Colonic mucosa (tissue), 4 donors: ENCODE data around the gene PAN3. TPM values are rescaled to one million over a fixed set of nuclear protein-coding genes. Genes with fewer than 3 reads are reported as not detected.

Source experiments
- DNase-seq: peaks from one replicate; pipeline ENCODE4 v3.0.0-alpha.2; 2020
- H3K27ac ChIP-seq: fragments of 200-600 bp; one replicate; pipeline ENCODE4 v1.8.0; 2021
- H3K27me3 ChIP-seq: fragments of 200-600 bp; one replicate; pipeline ENCODE4 v1.8.0; 2021
- H3K36me3 ChIP-seq: fragments of 200-600 bp; one replicate; pipeline ENCODE4 v1.8.0; 2021
- H3K4me1 ChIP-seq: fragments of 200-600 bp; one replicate; pipeline ENCODE4 v1.8.0; 2021; ENCODE audit warnings: mild to moderate bottlenecking
- H3K4me3 ChIP-seq: fragments of 200-600 bp; one replicate; pipeline ENCODE4 v1.8.0; 2021
- H3K9ac ChIP-seq, 2 donors: one replicate each; pipeline ENCODE4 v1.7.0; 2013; ENCODE audit warnings: control low read depth in 2 of 2, low read depth in 2 of 2, low read length in 2 of 2
- H3K9me3 ChIP-seq: fragments of 200-600 bp; one replicate; pipeline ENCODE4 v1.8.0; 2021
- CTCF ChIP-seq: fragments of 200-600 bp; IDR thresholded peaks from one replicate; pipeline ENCODE4 v1.8.0; 2022; ENCODE audit warnings: antibody characterized with exemption, mild to moderate bottlenecking
- intact Hi-C: fragments of 100-400 bp; cut with DNase I; formaldehyde crosslinking; loops from one replicate; pipeline ENCODE4 v1.14.1; 2022
- total RNA-seq, 2 donors: library from RNA; stranded (reverse); fragmentation: NEBNext Ultra II Directional in 1 of 2; extraction: Animal tissue kit (Norgen Biotek cat#: 25700) in 1 of 2; gene quantifications; one replicate each; pipeline ENCODE4 v1.2.1, GENCODE V29; 2021
- donor health status: healthy.
- donor health status: DM: no; HTN: no; CAD: no.
- donor health status: DM: no; HTN: no; CAD: no.

The PAN3 gene
- total RNA-seq, 2 donors from 2014 or later = 29.3 to 38.7 TPM

- no peaks in the 10 kb centered on the region for H3K36me3 ChIP-seq
- no peak overlapping the region for H3K4me3 ChIP-seq
- no peaks in the 10 kb centered on the region for H3K4me1 ChIP-seq
- TF ChIP-seq CTCF = no peak
- H3K27ac ChIP-seq = no peak overlapping the region
- no peaks in the 10 kb centered on the region for H3K9me3 ChIP-seq
- no peak for DNase-seq
- intact Hi-C loops = no loop called here
- H3K9ac ChIP-seq = no peak overlapping the region
- H3K27me3 ChIP-seq = no peaks in the 10 kb centered on the region
Measured at GRCh38 chr13:28257305-28257704, 119.0 kb downstream of the PAN3 start.

- no peak for DNase-seq
- Histone ChIP-seq H3K9ac (no peak overlapping the region), H3K36me3 (no peaks in the 10 kb centered on the region), H3K4me3 (no peak overlapping the region), H3K27me3 (no peaks in the 10 kb centered on the region), H3K9me3 (no peaks in the 10 kb centered on the region), H3K27ac (no peak overlapping the region), H3K4me1 (no peaks in the 10 kb centered on the region)
- intact Hi-C loops = no loop called here
- no peak for TF ChIP-seq CTCF
Measured at GRCh38 chr13:28258417-28258816, 120.1 kb downstream of the PAN3 start.

GRCh38 chr13:28267497-28267896 is 129.2 kb downstream of the PAN3 start:
- Histone ChIP-seq H3K4me3 (no peak overlapping the region), H3K27ac (no peak overlapping the region), H3K4me1 (no peaks in the 10 kb centered on the region), H3K9ac (no peak overlapping the region), H3K9me3 (no peaks in the 10 kb centered on the region), H3K36me3 (no peaks in the 10 kb centered on the region), H3K27me3 (no peaks in the 10 kb centered on the region)
- no peak for DNase-seq
- TF ChIP-seq CTCF = no peak
- intact Hi-C loops = no loop called here

GRCh38 chr13:28268800-28269223 is 130.5 kb downstream of the PAN3 start:
- Histone ChIP-seq H3K9me3 (no peaks in the 10 kb centered on the region), H3K4me1 (no peaks in the 10 kb centered on the region), H3K4me3 (no peak overlapping the region), H3K36me3 (no peaks in the 10 kb centered on the region), H3K27me3 (no peaks in the 10 kb centered on the region), H3K27ac (no peak overlapping the region), H3K9ac (no peak overlapping the region)
- intact Hi-C loops = no loop called here
- DNase-seq = no peak
- TF ChIP-seq CTCF = no peak

GRCh38 chr13:28271056-28271840 is 132.9 kb downstream of the PAN3 start:
- Histone ChIP-seq H3K9ac (no peak overlapping the region), H3K4me3 (no peak overlapping the region), H3K4me1 (no peaks in the 10 kb centered on the region), H3K27ac (no peak overlapping the region), H3K9me3 (no peaks in the 10 kb centered on the region), H3K36me3 (no peaks in the 10 kb centered on the region), H3K27me3 (no peaks in the 10 kb centered on the region)
- no peak for DNase-seq
- no peak for TF ChIP-seq CTCF
- intact Hi-C loops = no loop called here
